ENCODE measurements around the gene TUT4. TPM values are rescaled to one million over a fixed set of nuclear protein-coding genes. Genes with fewer than 3 reads are reported as not detected.
A peak's percentile ranks its signal among the peaks of the same experiment; 100 is the strongest.

TUT4 gene
- total RNA-seq, 2 experiments from 2014 or later: 51.6 to 59.0 TPM

DNA sequence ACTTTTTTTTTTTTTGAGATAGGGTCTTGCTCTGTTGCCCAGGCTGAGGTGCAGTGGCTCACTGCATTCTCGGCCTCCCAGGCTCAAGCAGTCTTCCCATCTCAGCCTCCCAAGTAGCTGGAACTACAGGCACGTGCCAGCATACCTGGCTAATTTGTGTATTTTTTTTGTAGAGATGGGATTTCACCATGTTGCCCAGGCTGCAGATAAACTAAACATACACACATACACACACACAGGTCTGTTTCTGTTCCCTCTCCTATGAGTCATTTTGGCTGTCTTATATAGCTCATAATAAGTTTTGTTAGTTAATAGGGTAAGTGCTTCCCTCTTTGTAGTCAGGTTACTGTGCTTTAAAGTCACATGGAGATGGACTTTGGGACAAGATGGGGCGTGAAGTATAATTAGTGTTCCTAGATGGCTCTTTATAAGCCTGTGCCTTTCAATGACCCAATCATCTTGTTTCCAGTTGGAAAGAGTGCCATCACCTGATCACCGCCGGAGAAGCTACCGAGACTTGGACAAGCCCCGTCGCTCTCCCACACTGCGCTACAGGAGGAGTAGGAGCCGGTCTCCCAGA is 139.4 kb downstream of the TUT4 start:
- Mint-ChIP-seq H3K4me1 (ENCODE audit: low read depth) (peaks cover 13% of the 10 kb centered on the region), H3K27ac (no peak overlapping the region), H3K9me3 (no peaks in the 10 kb centered on the region), H3K36me3 (ENCODE audit: low read depth) (peaks cover 72% of the 10 kb centered on the region), H3K4me3 (no peak overlapping the region), H3K27me3 (no peaks in the 10 kb centered on the region)
- ATAC-seq: no peak
- CTCF ChIA-PET: interaction anchor here (0.7 kb wide), 2 partner anchors 9 to 157 kb away, joined by 3 read pairs; partner anchors contain the start of genes ORC1 and PRPF38A
- POLR2A ChIA-PET: interaction anchor here (1.0 to 1.9 kb wide), 3 partner anchors 9 to 13 kb away, joined by 3 to 12 read pairs (median 3); partner anchors contain the start of genes ORC1 and PRPF38A
- intact Hi-C loops (cut with micrococcal nuclease): no loop called here
- TF ChIP-seq, protein P1, sequence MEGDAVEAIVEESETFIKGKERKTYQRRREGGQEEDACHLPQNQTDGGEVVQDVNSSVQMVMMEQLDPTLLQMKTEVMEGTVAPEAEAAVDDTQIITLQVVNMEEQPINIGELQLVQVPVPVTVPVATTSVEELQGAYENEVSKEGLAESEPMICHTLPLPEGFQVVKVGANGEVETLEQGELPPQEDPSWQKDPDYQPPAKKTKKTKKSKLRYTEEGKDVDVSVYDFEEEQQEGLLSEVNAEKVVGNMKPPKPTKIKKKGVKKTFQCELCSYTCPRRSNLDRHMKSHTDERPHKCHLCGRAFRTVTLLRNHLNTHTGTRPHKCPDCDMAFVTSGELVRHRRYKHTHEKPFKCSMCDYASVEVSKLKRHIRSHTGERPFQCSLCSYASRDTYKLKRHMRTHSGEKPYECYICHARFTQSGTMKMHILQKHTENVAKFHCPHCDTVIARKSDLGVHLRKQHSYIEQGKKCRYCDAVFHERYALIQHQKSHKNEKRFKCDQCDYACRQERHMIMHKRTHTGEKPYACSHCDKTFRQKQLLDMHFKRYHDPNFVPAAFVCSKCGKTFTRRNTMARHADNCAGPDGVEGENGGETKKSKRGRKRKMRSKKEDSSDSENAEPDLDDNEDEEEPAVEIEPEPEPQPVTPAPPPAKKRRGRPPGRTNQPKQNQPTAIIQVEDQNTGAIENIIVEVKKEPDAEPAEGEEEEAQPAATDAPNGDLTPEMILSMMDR (IDR thresholded peaks at IDR 0.05): no peak
- DNase-seq: no peak

DNA sequence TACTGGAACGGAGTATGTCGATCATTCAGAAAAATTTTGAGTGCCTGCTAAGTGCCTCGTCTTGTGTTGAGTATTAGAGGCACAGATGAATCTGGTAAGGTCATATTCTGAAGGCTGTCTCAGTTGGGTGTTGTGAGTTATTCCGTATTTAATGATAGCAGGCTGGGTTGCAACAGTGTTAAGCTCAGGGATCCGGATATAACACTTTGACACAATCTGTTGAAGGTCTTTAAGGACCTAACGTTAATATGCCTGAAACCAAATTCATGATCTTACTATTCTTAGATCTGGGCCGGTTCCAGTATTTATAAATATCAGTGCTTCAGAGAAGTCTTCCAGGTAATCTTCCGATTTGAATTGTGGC is 147.9 kb downstream of the TUT4 start:
- no peak for DNase-seq
- ATAC-seq: no peak
- Mint-ChIP-seq H3K36me3 (ENCODE audit: low read depth) (peaks cover 65% of the 10 kb centered on the region), H3K4me3 (peak overlapping the region; percentile 98), H3K9me3 (no peaks in the 10 kb centered on the region), H3K4me1 (ENCODE audit: low read depth) (peaks cover 45% of the 10 kb centered on the region), H3K27me3 (no peaks in the 10 kb centered on the region), H3K27ac (peak overlapping the region; percentile 100)
- intact Hi-C loops (cut with micrococcal nuclease): loop anchor here (10.0 kb wide), 1 partner anchor 250 kb away; no protein-coding TSS in a partner anchor
- POLR2A ChIA-PET: interaction anchor here (0.9 to 3.0 kb wide), 13 partner anchors 8 to 283 kb away, joined by 3 to 21 read pairs (median 9); partner anchors contain the start of genes SHISAL2A and TUT4
- CTCF ChIA-PET: interaction anchor here (0.8 to 2.2 kb wide), 7 partner anchors 8 to 282 kb away, joined by 3 to 15 read pairs (median 3); no protein-coding TSS in a partner anchor
- TF ChIP-seq, protein P1 (IDR thresholded peaks at IDR 0.05): no peak

DNA sequence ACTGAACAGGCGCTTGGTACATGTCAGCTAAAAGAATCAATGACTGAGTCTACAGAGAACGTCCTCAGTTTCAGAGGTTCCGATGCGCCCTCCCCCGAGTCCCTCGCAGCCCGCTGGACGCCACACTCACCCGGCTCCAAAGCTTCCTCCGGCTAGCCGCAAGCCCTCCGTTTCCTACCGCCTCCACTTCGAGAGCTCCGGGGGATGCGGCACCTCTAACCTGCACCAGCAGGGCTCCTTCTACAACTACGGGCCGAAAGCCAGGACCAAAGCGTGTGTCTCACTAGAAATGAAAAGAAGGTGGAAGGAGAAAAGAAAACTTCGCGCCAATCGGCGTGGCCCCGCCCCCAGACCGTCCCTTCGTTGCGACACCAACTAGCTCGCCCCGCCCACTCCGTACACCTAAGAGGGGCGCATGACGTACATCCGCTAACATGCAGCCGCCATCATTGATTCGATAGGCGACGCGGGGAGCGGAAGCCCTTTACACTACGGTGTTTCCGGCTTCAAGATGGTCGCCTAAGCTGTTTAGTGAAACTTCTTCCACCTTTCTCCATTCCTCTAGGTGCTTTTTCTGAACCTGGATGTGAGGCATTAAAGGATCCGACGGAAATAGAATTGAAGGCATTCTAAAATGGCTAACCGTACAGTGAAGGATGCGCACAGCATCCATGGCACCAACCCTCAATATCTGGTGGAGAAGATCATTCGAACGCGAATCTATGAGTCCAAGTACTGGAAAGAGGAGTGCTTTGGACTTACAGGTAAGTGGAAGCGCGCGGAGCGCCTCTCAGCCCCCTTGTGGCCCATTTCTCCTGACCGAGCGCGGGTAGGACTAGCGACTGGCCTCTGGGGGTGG is 148.5 kb downstream of the TUT4 start, which contains the start of the genes ORC1 and PRPF38A:
Gene ORC1 (minus strand): TSS at position 308 of the 859 bp plus-strand sequence. CDS start 2,200 bp downstream, outside the sequence.
Gene PRPF38A (plus strand): TSS at position 487 of the 859 bp plus-strand sequence. CDS start 148 bp downstream, at position 635.
- CTCF ChIA-PET: interaction anchor here (0.8 to 2.2 kb wide), 12 partner anchors 9 to 791 kb away, joined by 3 to 15 read pairs (median 3); partner anchors contain the start of gene CC2D1B
- peak; percentile 100 for DNase-seq
- H3K36me3 Mint-ChIP-seq (ENCODE audit: low read depth): peaks cover 69% of the 10 kb centered on the region
- no peaks in the 10 kb centered on the region for H3K9me3 Mint-ChIP-seq
- peak within 1 kb of the TSS; percentile 100 for H3K27ac Mint-ChIP-seq
- intact Hi-C loops (cut with micrococcal nuclease): loop anchor here (10.0 kb wide), 1 partner anchor 250 kb away; no protein-coding TSS in a partner anchor
- peak within 1 kb of the TSS; percentile 98 for H3K4me3 Mint-ChIP-seq
- TF ChIP-seq, protein P1 (IDR thresholded peaks at IDR 0.05): peak; percentile 43
- no peaks in the 10 kb centered on the region for H3K27me3 Mint-ChIP-seq
- POLR2A ChIA-PET: interaction anchor here (0.7 to 3.0 kb wide), 25 partner anchors 9 to 349 kb away, joined by 3 to 21 read pairs (median 5); partner anchors contain the start of genes CC2D1B, SHISAL2A, TUT4 and TXNDC12
- peaks cover 45% of the 10 kb centered on the region for H3K4me1 Mint-ChIP-seq (ENCODE audit: low read depth)
- ATAC-seq: peak; percentile 96

DNA sequence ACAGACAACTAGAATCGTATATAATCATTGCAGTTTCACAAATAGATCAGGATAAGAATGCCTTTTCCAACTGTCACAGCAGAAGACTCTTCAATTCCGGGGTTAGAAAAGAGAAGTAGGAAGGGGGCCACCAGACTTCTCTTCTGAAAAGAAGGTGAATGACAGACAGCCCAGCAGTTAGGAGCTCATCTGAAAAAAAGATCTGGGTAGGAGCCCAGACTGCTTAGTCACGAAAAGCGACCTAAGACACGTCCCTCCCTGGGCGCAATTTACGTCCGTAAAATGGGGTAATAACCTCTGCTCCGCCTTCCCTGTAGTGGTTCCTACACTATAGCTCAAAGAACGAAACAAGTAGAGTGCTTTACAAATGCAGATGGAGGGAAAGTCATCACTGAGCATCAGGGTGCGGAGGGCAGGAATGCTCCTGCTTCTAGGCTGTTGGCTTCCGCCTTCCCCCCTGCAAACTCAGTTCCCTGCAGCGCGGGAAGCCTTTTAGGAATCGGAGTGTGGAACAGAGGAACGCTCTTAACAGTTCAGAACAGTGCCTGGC is 149.3 kb downstream of the TUT4 start:
- Mint-ChIP-seq H3K9me3 (no peaks in the 10 kb centered on the region), H3K27me3 (no peaks in the 10 kb centered on the region), H3K4me3 (peak overlapping the region; percentile 98), H3K27ac (peak overlapping the region; percentile 100), H3K4me1 (ENCODE audit: low read depth) (peaks cover 45% of the 10 kb centered on the region), H3K36me3 (ENCODE audit: low read depth) (peaks cover 67% of the 10 kb centered on the region)
- CTCF ChIA-PET: interaction anchor here (0.8 to 2.2 kb wide), 9 partner anchors 10 to 283 kb away, joined by 3 to 15 read pairs (median 3); partner anchors contain the start of gene CC2D1B
- intact Hi-C loops (cut with micrococcal nuclease): loop anchor here (10.0 kb wide), 1 partner anchor 251 kb away; no protein-coding TSS in a partner anchor
- TF ChIP-seq, protein P1 (IDR thresholded peaks at IDR 0.05): no peak
- peak; percentile 66 for ATAC-seq
- POLR2A ChIA-PET: interaction anchor here (0.7 to 3.0 kb wide), 24 partner anchors 10 to 349 kb away, joined by 3 to 21 read pairs (median 6); partner anchors contain the start of genes CC2D1B, SHISAL2A, TUT4 and TXNDC12
- peak; percentile 80 for DNase-seq
